Astrocyte (in vitro differentiated cells and primary cell): Measurements from ENCODE around the gene SLC9A3.

Experiments used
- CTCF ChIP-seq: IDR thresholded peaks from 2 replicates; pipeline ENCODE4 v1.5.1; 2011; ENCODE audit warnings: low read depth, mild to moderate bottlenecking, inconsistent platforms, low read length, moderate library complexity; ENCODE audit not compliant: insufficient read depth
- EZH2 ChIP-seq: IDR thresholded peaks from 2 replicates; pipeline ENCODE4 v1.6.1; 2012; ENCODE audit warnings: mild to moderate bottlenecking, low read length, inconsistent platforms; ENCODE audit not compliant: insufficient read depth

- TF ChIP-seq CTCF (no peak), EZH2 (no peak)
These were observed 69.3 kb downstream of the SLC9A3 start for GRCh38 chr5:454936-455335.
